ENCODE results near the gene HDLBP.
"Not testable (repeated sequence)": the region's sequence is repeated elsewhere in the genome, so short reads cannot be mapped to it uniquely, and the experiment has no call there.

HDLBP gene

DNA sequence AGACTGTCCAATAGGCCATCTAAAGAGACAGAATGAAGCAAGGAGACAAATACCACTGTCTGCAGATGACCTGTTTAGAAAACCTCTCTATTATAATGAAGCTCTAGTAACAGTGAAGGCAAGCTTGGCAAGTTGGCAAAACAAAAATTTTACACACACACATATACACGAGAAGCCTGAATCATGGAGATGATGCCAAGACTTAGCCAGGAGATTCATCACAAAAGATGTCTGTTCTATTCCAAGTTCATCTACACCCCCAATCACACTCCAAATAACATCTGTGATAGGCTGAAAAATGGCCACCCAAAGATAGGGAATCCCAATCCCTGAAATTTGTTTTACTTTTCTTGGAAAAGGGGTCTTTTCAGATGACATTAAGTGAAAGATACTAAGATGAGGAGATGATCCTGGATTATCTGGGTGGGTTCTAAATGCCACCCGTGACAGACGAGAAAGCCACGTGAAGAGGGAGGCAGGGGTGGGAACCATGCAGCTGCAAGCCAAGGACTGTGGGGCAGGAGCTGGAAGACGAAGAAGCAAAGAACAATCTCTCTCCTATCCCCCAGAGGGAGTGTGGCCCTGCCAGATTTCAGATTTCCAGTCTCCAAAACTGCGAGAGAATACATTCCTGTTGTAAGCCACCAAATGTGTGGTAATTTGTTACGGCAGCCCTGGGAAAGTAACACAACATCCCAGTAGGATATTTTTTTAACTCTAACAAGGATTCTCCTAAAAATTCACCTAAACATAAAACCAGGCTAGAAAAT is 20.0 kb downstream of the HDLBP start:
- H3K4me3 ChIP-seq (ENCODE audit: low read depth, low read length): no peak overlapping the region
- no peak overlapping the region for H3K4me2 ChIP-seq (ENCODE audit: low read length)
- H3K36me3 ChIP-seq (ENCODE audit: control insufficient read depth, insufficient read depth, low read length): no peaks in the 10 kb centered on the region
- H3K9ac ChIP-seq: no peak overlapping the region
- no peak overlapping the region for H2AFZ ChIP-seq
- H3K4me1 ChIP-seq: no peaks in the 10 kb centered on the region
- H3K79me2 ChIP-seq: peaks cover 80% of the 10 kb centered on the region
- H3K9me3 ChIP-seq (ENCODE audit: control insufficient read depth, low read length): no peaks in the 10 kb centered on the region
- TF ChIP-seq, protein P1, sequence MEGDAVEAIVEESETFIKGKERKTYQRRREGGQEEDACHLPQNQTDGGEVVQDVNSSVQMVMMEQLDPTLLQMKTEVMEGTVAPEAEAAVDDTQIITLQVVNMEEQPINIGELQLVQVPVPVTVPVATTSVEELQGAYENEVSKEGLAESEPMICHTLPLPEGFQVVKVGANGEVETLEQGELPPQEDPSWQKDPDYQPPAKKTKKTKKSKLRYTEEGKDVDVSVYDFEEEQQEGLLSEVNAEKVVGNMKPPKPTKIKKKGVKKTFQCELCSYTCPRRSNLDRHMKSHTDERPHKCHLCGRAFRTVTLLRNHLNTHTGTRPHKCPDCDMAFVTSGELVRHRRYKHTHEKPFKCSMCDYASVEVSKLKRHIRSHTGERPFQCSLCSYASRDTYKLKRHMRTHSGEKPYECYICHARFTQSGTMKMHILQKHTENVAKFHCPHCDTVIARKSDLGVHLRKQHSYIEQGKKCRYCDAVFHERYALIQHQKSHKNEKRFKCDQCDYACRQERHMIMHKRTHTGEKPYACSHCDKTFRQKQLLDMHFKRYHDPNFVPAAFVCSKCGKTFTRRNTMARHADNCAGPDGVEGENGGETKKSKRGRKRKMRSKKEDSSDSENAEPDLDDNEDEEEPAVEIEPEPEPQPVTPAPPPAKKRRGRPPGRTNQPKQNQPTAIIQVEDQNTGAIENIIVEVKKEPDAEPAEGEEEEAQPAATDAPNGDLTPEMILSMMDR (IDR thresholded peaks at IDR 0.05): no peak
- no peak overlapping the region for H3K27ac ChIP-seq
- no peaks in the 10 kb centered on the region for H3K27me3 ChIP-seq (ENCODE audit: control insufficient read depth, insufficient read depth, low read length)

DNA sequence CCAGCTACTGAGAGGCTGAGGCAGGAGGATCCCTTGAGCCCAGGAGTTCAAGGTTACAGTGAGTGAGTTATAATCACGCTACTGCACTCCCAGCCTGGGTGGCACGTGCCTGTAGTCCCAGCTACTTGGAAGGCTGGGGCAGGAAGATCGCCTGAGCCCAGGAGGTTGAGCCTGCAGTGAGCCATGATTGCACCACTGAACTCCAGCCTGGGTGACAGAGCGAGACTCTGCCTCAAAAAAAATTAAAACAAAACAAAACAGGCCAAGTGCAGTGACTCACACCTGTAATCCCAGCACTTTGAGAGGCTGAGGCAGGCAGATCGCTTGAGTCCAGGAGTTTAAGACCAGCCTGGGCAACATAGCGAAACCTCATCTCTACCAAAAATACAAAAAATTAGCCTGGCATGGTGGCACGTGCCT is 22.1 kb downstream of the HDLBP start:
- H3K79me2 ChIP-seq: peaks cover 77% of the 10 kb centered on the region
- H3K4me3 ChIP-seq (ENCODE audit: low read depth, low read length); H3K9me3 ChIP-seq (ENCODE audit: control insufficient read depth, low read length); H3K27ac ChIP-seq; H3K4me2 ChIP-seq (ENCODE audit: low read length); H2AFZ ChIP-seq; H3K36me3 ChIP-seq (ENCODE audit: control insufficient read depth, insufficient read depth, low read length); H3K4me1 ChIP-seq; H3K9ac ChIP-seq; H3K27me3 ChIP-seq (ENCODE audit: control insufficient read depth, insufficient read depth, low read length): not testable (repeated sequence)

DNA sequence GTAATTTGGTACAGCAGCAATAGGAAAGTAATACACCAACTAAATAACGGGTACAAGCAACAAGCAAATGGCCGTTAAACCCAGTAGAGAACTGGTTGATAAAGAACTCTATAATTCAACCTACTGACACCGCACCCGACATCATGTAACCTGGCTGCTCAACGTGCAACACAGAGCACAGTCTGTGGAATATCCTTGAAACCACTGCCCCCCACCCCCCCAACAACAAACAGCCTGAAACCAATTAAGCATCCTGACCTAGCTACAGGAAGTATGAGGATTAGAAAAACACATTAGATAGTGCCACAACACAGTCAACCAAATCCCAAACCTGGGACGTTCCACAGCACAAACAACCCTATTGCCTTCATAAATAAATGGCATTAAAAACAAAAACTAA is 23.5 kb downstream of the HDLBP start:
- no peak overlapping the region for H3K4me3 ChIP-seq (ENCODE audit: low read depth, low read length)
- H3K9ac ChIP-seq: no peak overlapping the region
- H3K4me1 ChIP-seq: no peaks in the 10 kb centered on the region
- H3K4me2 ChIP-seq (ENCODE audit: low read length): no peak overlapping the region
- H3K9me3 ChIP-seq (ENCODE audit: control insufficient read depth, low read length): no peaks in the 10 kb centered on the region
- no peaks in the 10 kb centered on the region for H3K36me3 ChIP-seq (ENCODE audit: control insufficient read depth, insufficient read depth, low read length)
- H3K27ac ChIP-seq: no peak overlapping the region
- no peaks in the 10 kb centered on the region for H3K27me3 ChIP-seq (ENCODE audit: control insufficient read depth, insufficient read depth, low read length)
- TF ChIP-seq, protein P1 (IDR thresholded peaks at IDR 0.05): no peak
- H3K79me2 ChIP-seq: peaks cover 82% of the 10 kb centered on the region
- H2AFZ ChIP-seq: no peak overlapping the region

DNA sequence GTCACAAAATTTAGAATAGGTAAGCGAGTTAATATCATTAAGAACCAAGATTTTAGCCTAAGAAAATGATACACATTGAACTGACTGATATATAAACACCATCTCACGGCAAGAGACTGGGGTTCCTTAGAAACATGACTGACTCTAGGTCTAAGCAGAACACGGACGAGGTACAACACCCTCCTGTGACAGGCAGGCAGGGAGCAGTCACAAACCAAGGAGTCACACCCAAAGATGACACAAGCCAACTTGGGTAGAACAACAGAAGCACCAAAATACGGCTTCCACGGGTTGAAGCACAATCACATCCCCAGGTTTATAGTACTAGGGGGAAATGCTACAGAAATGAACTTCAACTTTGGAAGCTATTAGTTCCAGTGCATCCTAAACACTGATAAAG is 24.3 kb downstream of the HDLBP start:
- no peak overlapping the region for H3K4me3 ChIP-seq (ENCODE audit: low read depth, low read length)
- no peaks in the 10 kb centered on the region for H3K27me3 ChIP-seq (ENCODE audit: control insufficient read depth, insufficient read depth, low read length)
- TF ChIP-seq, protein P1 (IDR thresholded peaks at IDR 0.05): no peak
- no peak overlapping the region for H3K9ac ChIP-seq
- no peak overlapping the region for H3K27ac ChIP-seq
- no peaks in the 10 kb centered on the region for H3K4me1 ChIP-seq
- no peak overlapping the region for H3K4me2 ChIP-seq (ENCODE audit: low read length)
- H3K9me3 ChIP-seq (ENCODE audit: control insufficient read depth, low read length): no peaks in the 10 kb centered on the region
- no peak overlapping the region for H2AFZ ChIP-seq
- peaks cover 78% of the 10 kb centered on the region for H3K79me2 ChIP-seq
- H3K36me3 ChIP-seq (ENCODE audit: control insufficient read depth, insufficient read depth, low read length): no peaks in the 10 kb centered on the region

DNA sequence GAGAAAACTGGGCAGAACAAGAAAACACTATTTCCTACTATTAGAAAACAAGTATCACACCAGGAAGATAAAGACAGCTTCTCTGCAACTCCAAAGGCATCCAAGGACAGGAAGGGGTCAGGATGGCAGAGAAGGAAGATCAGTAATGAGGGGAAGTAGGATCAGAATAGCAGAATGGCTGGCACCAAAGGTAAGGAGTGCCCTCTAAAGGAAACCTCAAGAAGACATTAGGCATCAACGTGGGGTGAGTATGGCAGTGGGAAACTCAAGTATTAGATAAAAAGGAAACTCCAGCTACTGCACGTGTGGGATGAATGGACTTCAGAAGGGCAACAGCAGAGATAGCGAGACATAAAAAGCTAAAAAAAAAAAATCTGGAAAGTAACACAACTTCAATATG is 25.9 kb downstream of the HDLBP start:
- no peaks in the 10 kb centered on the region for H3K4me1 ChIP-seq
- no peak overlapping the region for H3K4me3 ChIP-seq (ENCODE audit: low read depth, low read length)
- H3K4me2 ChIP-seq (ENCODE audit: low read length): no peak overlapping the region
- peaks cover 71% of the 10 kb centered on the region for H3K79me2 ChIP-seq
- TF ChIP-seq, protein P1 (IDR thresholded peaks at IDR 0.05): no peak
- no peaks in the 10 kb centered on the region for H3K36me3 ChIP-seq (ENCODE audit: control insufficient read depth, insufficient read depth, low read length)
- H3K27me3 ChIP-seq (ENCODE audit: control insufficient read depth, insufficient read depth, low read length): no peaks in the 10 kb centered on the region
- no peak overlapping the region for H3K27ac ChIP-seq
- H3K9me3 ChIP-seq (ENCODE audit: control insufficient read depth, low read length): no peaks in the 10 kb centered on the region
- H3K9ac ChIP-seq: no peak overlapping the region
- H2AFZ ChIP-seq: no peak overlapping the region

All from parathyroid adenoma (tissue), 2 donors.